Lower lobe of right lung (tissue), 2 donors: ENCODE data around the gene TARS3. TPM values are rescaled to one million over a fixed set of nuclear protein-coding genes. Genes with fewer than 3 reads are reported as not detected.

ENCODE experiments used
- ATAC-seq, 2 donors: fragments of 200-7000 bp; cut with Tn5 transposase; one replicate each; pipeline ENCODE4 v1.9.1; 2020 to 2022; ENCODE audit warnings: mild to moderate bottlenecking in 2 of 2, moderate library complexity in 2 of 2
- DNase-seq: peaks from one replicate; pipeline ENCODE4 v3.0.0-alpha.2; 2020
- H3K27ac ChIP-seq: fragments of 200-600 bp; one replicate; pipeline ENCODE4 v1.8.0; 2022
- H3K27me3 ChIP-seq: fragments of 200-600 bp; one replicate; pipeline ENCODE4 v1.8.0; 2022; ENCODE audit warnings: low read depth
- H3K36me3 ChIP-seq: fragments of 200-600 bp; one replicate; pipeline ENCODE4 v1.8.0; 2022; ENCODE audit warnings: mild to moderate bottlenecking
- H3K4me1 ChIP-seq: fragments of 200-600 bp; one replicate; pipeline ENCODE4 v1.8.0; 2022
- H3K4me3 ChIP-seq: fragments of 200-600 bp; one replicate; pipeline ENCODE4 v1.8.0; 2022; ENCODE audit warnings: mild to moderate bottlenecking
- H3K9me3 ChIP-seq: fragments of 200-600 bp; one replicate; pipeline ENCODE4 v1.8.0; 2022
- CTCF ChIP-seq: fragments of 200-600 bp; IDR thresholded peaks from one replicate; pipeline ENCODE4 v1.8.0; 2022; ENCODE audit warnings: antibody characterized with exemption, mild to moderate bottlenecking
- intact Hi-C: fragments of 100-400 bp; cut with DNase I; formaldehyde crosslinking; loops from one replicate; pipeline ENCODE4 v1.11.0; 2022
- total RNA-seq: library from RNA; stranded (reverse); fragmentation: NEBNext Ultra II Directional; extraction: Animal tissue kit (Norgen Biotek cat#: 25700); gene quantifications from one replicate; pipeline ENCODE4 v1.2.1, GENCODE V29; 2021
- donor health status: DM: no; HTN: yes; CAD: no; lungs with severe emphysema.

Gene TARS3
- total RNA-seq, 1 donor from 2014 or later: 11.7 TPM

GRCh38 chr15:101669744-101670143 lies 54.5 kb downstream of the TARS3 start:
- Histone ChIP-seq H3K4me1 (no peaks in the 10 kb centered on the region), H3K36me3 (peaks cover 50% of the 10 kb centered on the region), H3K27ac (no peak overlapping the region), H3K9me3 (no peaks in the 10 kb centered on the region), H3K4me3 (no peak overlapping the region), H3K27me3 (no peaks in the 10 kb centered on the region)
- no peak for DNase-seq
- ATAC-seq: no peak
- no peak for TF ChIP-seq CTCF
- intact Hi-C loops: no loop called here

- Histone ChIP-seq H3K27me3 (no peaks in the 10 kb centered on the region), H3K27ac (no peak overlapping the region), H3K4me1 (no peaks in the 10 kb centered on the region), H3K36me3 (peaks cover 32% of the 10 kb centered on the region), H3K9me3 (no peaks in the 10 kb centered on the region), H3K4me3 (no peak overlapping the region)
- intact Hi-C loops: no loop called here
- no peak for ATAC-seq
- TF ChIP-seq CTCF: no peak
- DNase-seq: no peak
Measured at GRCh38 chr15:101667881-101668280, 56.4 kb downstream of the TARS3 start.

- intact Hi-C loops: no loop called here
- no peaks in the 10 kb centered on the region for H3K9me3 ChIP-seq
- ATAC-seq: no peak
Measured at GRCh38 chr15:101664303-101664913, 59.9 kb downstream of the TARS3 start.

GRCh38 chr15:101662203-101662602 lies 62.1 kb downstream of the TARS3 start:
- Histone ChIP-seq H3K27ac (no peak overlapping the region), H3K27me3 (no peaks in the 10 kb centered on the region), H3K36me3 (peaks cover 15% of the 10 kb centered on the region), H3K9me3 (no peaks in the 10 kb centered on the region), H3K4me1 (peaks cover 6% of the 10 kb centered on the region), H3K4me3 (no peak overlapping the region)
- intact Hi-C loops: no loop called here
- ATAC-seq (no peak), DNase-seq (no peak)
- TF ChIP-seq CTCF: no peak

More at GRCh38 chr15:101664303-101664913, 59.9 kb downstream of the TARS3 start:
- no peaks in the 10 kb centered on the region for H3K4me1 ChIP-seq
- no peak for DNase-seq
- no peak overlapping the region for H3K27ac ChIP-seq
- no peak for TF ChIP-seq CTCF
- peaks cover 18% of the 10 kb centered on the region for H3K36me3 ChIP-seq
- no peak overlapping the region for H3K4me3 ChIP-seq
- no peaks in the 10 kb centered on the region for H3K27me3 ChIP-seq

- H3K36me3 ChIP-seq: peaks cover 26% of the 10 kb centered on the region
- H3K27me3 ChIP-seq: no peaks in the 10 kb centered on the region
- H3K4me3 ChIP-seq: no peak overlapping the region
- peaks cover 6% of the 10 kb centered on the region for H3K4me1 ChIP-seq
- DNase-seq: no peak
- no peaks in the 10 kb centered on the region for H3K9me3 ChIP-seq
- ATAC-seq: no peak
- no peak for TF ChIP-seq CTCF
- H3K27ac ChIP-seq: no peak overlapping the region
- intact Hi-C loops: no loop called here
Measured at GRCh38 chr15:101660005-101660404, 64.3 kb downstream of the TARS3 start.
